NK-92 (cell line): ENCODE measurements around the gene RNF152.

Experiments
- DNase-seq: peaks from one replicate; lab custom pipeline; 2025; ENCODE audit not compliant: unreplicated experiment; lab: John Stamatoyannopoulos, UW

RNF152 gene, protein sequence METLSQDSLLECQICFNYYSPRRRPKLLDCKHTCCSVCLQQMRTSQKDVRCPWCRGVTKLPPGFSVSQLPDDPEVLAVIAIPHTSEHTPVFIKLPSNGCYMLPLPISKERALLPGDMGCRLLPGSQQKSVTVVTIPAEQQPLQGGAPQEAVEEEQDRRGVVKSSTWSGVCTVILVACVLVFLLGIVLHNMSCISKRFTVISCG

DNA sequence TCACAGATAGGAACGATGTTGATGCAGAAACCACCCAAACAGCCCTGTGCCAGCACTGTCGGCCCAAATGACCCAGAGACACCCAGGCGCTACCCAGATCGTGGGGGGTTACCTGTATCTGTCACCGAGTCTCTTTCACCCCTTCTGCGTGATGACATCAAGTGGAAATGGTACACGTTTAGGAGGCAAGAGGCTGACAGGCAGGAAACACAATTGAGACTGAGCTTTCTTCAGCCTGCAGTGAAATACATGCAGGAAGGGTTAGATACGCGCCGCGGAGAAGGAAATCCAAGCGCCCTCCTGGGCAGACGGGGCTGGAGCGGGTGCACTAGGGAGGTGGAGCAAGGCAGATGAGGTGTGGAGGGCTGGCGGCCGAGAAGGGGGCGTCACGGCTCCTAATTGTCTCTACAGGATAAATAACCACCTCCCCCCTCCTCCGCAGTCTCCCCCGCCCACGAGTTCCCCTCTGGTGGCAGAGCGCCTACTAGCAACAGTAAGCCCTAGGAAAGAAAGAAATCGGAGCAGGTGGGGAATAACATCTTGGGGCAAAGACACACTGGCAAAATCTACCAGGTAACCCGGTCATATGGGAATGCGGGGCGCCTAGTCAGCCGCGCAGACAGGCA is at the start of gene RNF152:
Gene RNF152, minus strand, starts transcription at position 325 of the 626 bp plus-strand sequence. CDS start 76,544 bp downstream, outside the sequence.
- DNase-seq, result no peak

DNA sequence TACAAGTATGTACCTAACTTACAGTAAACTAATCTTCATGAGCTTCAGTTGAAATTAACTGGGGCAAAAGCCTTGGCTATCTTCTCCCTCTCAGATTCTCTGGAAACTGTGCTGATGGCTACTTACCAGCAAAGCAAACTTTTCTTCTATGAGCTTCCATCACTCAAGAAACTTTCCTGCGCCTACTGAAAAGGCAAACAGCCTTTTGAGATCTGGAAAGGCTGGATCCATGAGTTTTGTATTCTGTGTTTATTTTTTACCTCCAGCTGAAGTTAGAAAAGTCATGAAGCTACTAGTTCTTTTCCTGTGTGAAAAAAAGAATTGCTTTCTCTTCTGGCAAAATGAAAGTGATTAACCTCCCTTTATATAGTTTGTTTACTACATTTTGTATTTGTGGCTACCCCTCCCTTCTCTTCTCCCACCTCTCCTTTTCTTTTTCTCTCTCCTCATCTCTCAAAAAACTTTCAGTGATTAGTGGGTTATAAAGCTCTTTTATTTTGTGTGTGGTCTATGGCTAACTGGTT is 49.2 kb upstream of the RNF152 start:
- no peak for DNase-seq

DNA sequence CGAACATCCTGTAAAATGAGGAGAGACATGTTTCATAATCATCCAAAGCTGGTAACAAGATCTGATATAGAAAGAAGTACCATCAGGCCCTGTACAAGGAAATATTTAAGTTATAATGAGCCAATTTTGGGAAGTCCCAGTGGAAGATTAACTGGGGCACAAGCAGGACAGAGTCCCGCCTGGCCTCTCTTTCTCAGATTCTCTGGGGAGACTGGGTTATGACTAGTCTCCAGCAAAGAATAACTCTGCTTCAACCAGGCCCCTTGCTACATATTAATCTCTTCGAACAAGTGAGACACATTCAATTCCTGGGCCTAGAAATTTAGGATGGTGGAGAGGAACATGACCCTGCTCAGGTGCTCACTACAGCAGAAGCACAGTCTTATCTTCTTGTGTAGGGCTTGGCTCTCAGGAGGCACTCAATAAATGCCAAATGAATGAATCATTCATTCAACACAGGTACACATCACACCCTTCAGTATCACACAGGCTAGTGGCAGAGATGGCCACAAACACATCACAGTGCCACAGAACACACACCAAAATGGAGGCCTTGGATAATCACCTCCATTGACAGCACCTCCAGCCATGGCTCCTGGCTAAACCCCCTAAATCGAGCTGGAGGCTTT is 46.4 kb upstream of the RNF152 start:
- no peak for DNase-seq

- no peak for DNase-seq
These were observed 42.6 kb upstream of the RNF152 start for GRCh38 chr18:61935362-61935761.

- DNase-seq, result no peak
These were observed 39.0 kb upstream of the RNF152 start for GRCh38 chr18:61931654-61932379.

- no peak for DNase-seq
These were observed 37.3 kb upstream of the RNF152 start for GRCh38 chr18:61929881-61930640.

GRCh38 chr18:61926532-61926931 is 33.7 kb upstream of the RNF152 start:
- DNase-seq, result no peak

- no peak for DNase-seq
These were observed 31.7 kb upstream of the RNF152 start for GRCh38 chr18:61924550-61924949.

DNA sequence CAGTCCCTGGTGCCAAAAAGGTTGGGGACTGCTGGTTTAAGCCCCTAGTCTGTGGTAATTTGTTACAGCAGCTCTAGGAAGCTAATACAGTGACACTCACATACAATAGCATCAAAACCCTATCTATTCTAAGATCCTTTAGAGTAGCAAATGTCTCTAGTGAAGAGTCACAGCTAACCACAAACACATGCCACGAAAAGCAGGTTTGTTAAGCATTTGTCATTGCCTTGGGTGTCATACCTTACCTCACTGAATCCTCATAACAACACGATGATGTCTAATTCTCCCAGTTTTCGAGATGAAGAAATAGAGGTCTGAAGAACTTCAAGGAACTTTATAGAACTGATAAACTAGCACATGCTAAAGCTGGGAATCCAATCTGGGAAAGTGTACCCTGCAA is 29.6 kb upstream of the RNF152 start:
- no peak for DNase-seq

- DNase-seq, result no peak
These were observed 28.9 kb upstream of the RNF152 start for GRCh38 chr18:61921621-61922235.

DNA sequence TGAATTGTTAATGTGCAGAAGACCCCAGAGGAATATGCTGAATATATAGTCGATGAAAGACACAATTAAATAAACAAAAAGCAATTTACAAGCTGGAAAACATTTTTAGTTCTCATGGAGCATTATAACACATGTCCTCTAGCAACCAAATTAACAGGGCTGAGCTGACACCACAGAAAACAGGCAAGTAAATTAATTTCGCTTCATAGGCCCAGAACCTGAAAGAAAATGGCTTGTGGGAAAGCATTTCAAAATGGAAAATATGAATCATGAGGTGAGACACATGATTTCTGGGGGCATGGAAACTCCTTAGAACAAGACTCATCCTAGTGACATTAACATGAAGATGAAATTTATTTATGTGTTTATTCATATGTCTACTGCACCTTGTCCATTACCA is 25.0 kb upstream of the RNF152 start:
- no peak for DNase-seq

- no peak for DNase-seq
These were observed 19.7 kb upstream of the RNF152 start for GRCh38 chr18:61912476-61912875.

DNA sequence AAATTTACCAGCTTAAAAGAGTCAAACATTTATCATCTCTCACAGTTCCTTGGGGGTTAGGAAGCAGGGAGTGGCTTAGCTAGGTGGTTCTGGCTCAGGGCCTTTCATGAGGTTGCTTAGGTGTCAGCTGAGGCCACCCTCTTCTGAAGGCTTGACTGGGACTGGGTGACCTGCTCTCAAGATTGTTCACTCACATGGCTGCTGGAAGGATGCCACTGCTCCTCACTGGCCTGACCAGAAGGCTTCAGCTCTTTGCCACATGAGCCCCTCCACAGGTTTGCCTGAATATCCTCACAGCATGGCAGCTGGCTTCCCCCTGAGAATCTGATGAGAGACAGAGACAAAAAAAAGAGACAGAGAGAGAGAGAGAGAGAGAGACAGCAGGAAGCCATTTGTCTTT is 17.3 kb upstream of the RNF152 start:
- no peak for DNase-seq

DNA sequence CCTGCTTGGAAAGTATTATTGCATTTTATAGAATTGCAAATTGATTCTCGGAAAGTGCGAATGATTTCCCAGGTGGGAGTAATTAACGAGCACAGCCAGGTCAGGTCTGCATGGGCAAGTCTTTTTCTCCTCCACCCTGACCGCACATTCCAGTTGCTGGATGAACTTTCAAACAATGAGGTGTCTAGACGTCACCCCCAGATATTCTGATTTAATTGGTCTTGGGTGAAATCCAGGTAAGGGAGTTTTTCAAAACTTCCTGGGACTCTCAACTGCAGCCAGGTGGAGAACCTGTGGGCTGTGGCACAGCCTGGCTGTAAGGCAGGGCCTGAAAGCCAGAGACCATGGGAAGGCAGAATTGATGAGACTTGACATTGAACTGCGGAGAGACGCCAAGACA is 15.9 kb upstream of the RNF152 start:
- DNase-seq, result no peak

GRCh38 chr18:61901323-61901986 is 8.6 kb upstream of the RNF152 start:
- no peak for DNase-seq

DNA sequence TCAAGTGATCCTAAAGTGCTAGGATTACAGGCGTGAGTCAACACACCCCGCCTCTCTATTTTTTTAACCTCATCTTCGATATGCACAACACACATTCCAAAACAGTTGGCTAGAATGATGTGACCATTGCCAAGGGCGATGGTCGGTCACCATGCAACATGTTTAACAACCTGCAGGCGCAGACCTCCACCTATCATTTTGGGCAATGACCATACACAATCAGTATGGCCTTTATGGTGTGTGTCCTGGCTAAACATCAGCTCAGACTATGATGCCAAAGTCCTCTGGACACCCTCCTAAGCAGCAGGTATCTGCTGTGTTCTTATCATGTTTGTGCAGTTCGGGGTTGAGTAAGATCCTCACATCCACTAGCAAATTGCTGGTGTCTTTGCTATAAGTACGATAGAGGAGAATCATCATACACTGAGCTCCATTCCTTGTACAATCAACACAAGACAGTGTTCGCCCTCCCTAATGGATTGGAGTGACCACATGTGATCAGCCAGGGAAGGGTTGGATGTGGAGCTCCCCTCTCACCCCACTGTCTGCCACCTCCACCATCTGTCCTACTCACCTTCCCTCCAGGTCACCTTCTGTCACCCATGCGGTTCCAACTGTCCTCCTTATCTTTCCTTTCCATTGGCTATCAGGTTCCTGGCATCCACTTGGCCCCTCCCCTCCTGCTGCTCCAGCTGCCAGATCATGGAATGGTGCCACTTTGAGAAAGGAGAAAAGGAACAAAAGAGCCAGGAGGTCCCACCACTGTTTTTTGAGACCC is 7.9 kb upstream of the RNF152 start:
- no peak for DNase-seq

- DNase-seq, result no peak
These were observed 5.9 kb upstream of the RNF152 start for GRCh38 chr18:61898640-61899101.

GRCh38 chr18:61896757-61897156 is 4.0 kb upstream of the RNF152 start:
- no peak for DNase-seq

- no peak for DNase-seq
These were observed 3.3 kb upstream of the RNF152 start for GRCh38 chr18:61896118-61896517.
